Endothelial cell of umbilical vein (primary cell): ENCODE measurements around the gene OTOS. TPM values are rescaled to one million over a fixed set of nuclear protein-coding genes. Genes with fewer than 3 reads are reported as not detected.

Experiments
- BruUV-seq: library from RNA; stranded (reverse); fragments of 400-500 nt; replicated peaks from 2 replicates; lab custom pipeline; 2021; lab: Mats Ljungman, UMichigan
- CTCF ChIA-PET: fragments of 300-600, 350-600 bp; sonication (Branson Sonifier 250); formaldehyde crosslinking; loops from one replicate; lab custom pipeline; 2021; ENCODE audit warnings: antibody characterized with exemption, inconsistent platforms; lab: Charles Lee
- POLR2A ChIA-PET: fragments of 300-600, 350-600 bp; sonication (Branson Sonifier 250); formaldehyde crosslinking; loops from one replicate; lab custom pipeline; 2021; ENCODE audit warnings: antibody characterized with exemption, inconsistent platforms; lab: Charles Lee
- DNase-seq: peaks from one replicate; pipeline ENCODE4 v3.0.0-alpha.2; 2011; ENCODE audit warnings: low read depth, low spot score
- FAIRE-seq: peaks from 2 replicates; lab custom pipeline; 2011; peaks lifted over from hg19 to GRCh38; lab: Jason Lieb, UNC
- H2AFZ ChIP-seq: 2 replicates; pipeline ENCODE4 v1.6.0; 2012; ENCODE audit warnings: low read depth, low read length, control low read depth, inconsistent platforms
- H3K27ac ChIP-seq: 2 replicates; pipeline ENCODE4 v1.5.1; 2011; ENCODE audit warnings: low read depth, mild to moderate bottlenecking, control low read depth, low read length, moderate library complexity; ENCODE audit not compliant: insufficient read depth
- H3K27me3 ChIP-seq, 2 experiments: 2 replicates each; pipeline versions ENCODE4 v1.6.0 to v1.6.1; 2011; ENCODE audit warnings: low read length in 2 of 2, mixed read lengths in 1 of 2; ENCODE audit not compliant: control insufficient read depth in 2 of 2, insufficient read depth in 2 of 2
- H3K36me3 ChIP-seq, 2 experiments: 2 replicates in 1 of 2; 3 replicates in 1 of 2; pipeline ENCODE4 v1.5.1; 2011; ENCODE audit warnings: low read length in 2 of 2, mild to moderate bottlenecking in 1 of 2, moderate library complexity in 1 of 2; ENCODE audit not compliant: control insufficient read depth in 2 of 2, insufficient read depth in 2 of 2; ENCODE audit errors: extremely low read depth in 1 of 2
- H3K4me1 ChIP-seq: 3 replicates; pipeline ENCODE4 v1.5.1; 2011; ENCODE audit warnings: mild to moderate bottlenecking, low read length; ENCODE audit not compliant: control insufficient read depth, insufficient read depth; ENCODE audit errors: extremely low read depth
- H3K4me2 ChIP-seq: 2 replicates; pipeline ENCODE4 v1.6.1; 2011; ENCODE audit warnings: low read length, control low read depth, mixed read lengths; ENCODE audit not compliant: insufficient read depth
- H3K4me3 ChIP-seq, 3 experiments: fragments of 200-600 bp in 1 of 3; sonication (generic), shearing (Covaris generic) in 1 of 3; replicated peaks in 1 of 3; 2 replicates each; pipeline ENCODE4 v1.5.1; 2011 to 2016; ENCODE audit warnings: control low read depth in 3 of 3, low read length in 3 of 3, mild to moderate bottlenecking in 2 of 3, inconsistent platforms in 1 of 3, low read depth in 1 of 3, moderate library complexity in 1 of 3; ENCODE audit not compliant: insufficient read depth in 1 of 3
- H3K79me2 ChIP-seq: 2 replicates; pipeline ENCODE4 v1.6.0; 2012; ENCODE audit warnings: low read length, inconsistent platforms; ENCODE audit not compliant: control insufficient read depth, insufficient read depth
- H3K9ac ChIP-seq: replicated peaks from 2 replicates; pipeline ENCODE3; 2011; ENCODE audit warnings: low read length, control low read depth; ENCODE audit not compliant: insufficient read depth; ENCODE audit errors: extremely low read depth
- H3K9me1 ChIP-seq: replicated peaks from 3 replicates; pipeline ENCODE4 v1.6.0; 2011; ENCODE audit warnings: mild to moderate bottlenecking, low read length; ENCODE audit not compliant: control insufficient read depth, insufficient read depth; ENCODE audit errors: extremely low read depth
- H3K9me3 ChIP-seq: replicated peaks from 2 replicates; pipeline ENCODE4 v1.5.1; 2012; ENCODE audit warnings: low read length, inconsistent platforms; ENCODE audit not compliant: control insufficient read depth, insufficient read depth
- H4K20me1 ChIP-seq: replicated peaks from 2 replicates; pipeline ENCODE3; 2011; ENCODE audit warnings: mild to moderate bottlenecking, low read length; ENCODE audit not compliant: control insufficient read depth, insufficient read depth; ENCODE audit errors: extremely low read depth
- EZH2 ChIP-seq: IDR thresholded peaks from 2 replicates; pipeline ENCODE4 v1.6.1; 2012; ENCODE audit warnings: borderline replicate concordance, low read depth, mild to moderate bottlenecking, moderate library complexity, low read length, inconsistent platforms; ENCODE audit not compliant: severe bottlenecking
- FOS ChIP-seq: IDR thresholded peaks from 2 replicates; pipeline ENCODE4 v1.6.1; 2011; ENCODE audit warnings: mild to moderate bottlenecking, low read length, moderate library complexity, borderline replicate concordance; ENCODE audit not compliant: insufficient read depth
- GATA2 ChIP-seq: IDR thresholded peaks from 2 replicates; pipeline ENCODE4 v1.7.0; 2011; ENCODE audit warnings: low read depth, mild to moderate bottlenecking, moderate library complexity, mixed read lengths, low read length; ENCODE audit not compliant: insufficient read length, insufficient read depth
- JUN ChIP-seq: IDR thresholded peaks from 2 replicates; pipeline ENCODE4 v1.6.1; 2011; ENCODE audit warnings: borderline replicate concordance, low read depth; ENCODE audit not compliant: insufficient read length, insufficient read depth
- MYC ChIP-seq: IDR thresholded peaks from one replicate; pipeline ENCODE4 v1.6.1; 2011; ENCODE audit warnings: mild to moderate bottlenecking, low read depth, low read length
- POLR2A ChIP-seq: IDR thresholded peaks from 2 replicates; pipeline ENCODE4 v1.6.1; 2012; ENCODE audit warnings: low read depth, mild to moderate bottlenecking, control low read depth, low read length
- POLR2AphosphoS5 ChIP-seq: IDR thresholded peaks from 2 replicates; pipeline ENCODE4 v1.6.1; 2012; ENCODE audit warnings: low read depth, mild to moderate bottlenecking, control low read depth, low read length, moderate library complexity; ENCODE audit not compliant: insufficient read depth
- dilution Hi-C: fragments of 300-500 bp; cut with MboI; formaldehyde crosslinking; loops from one replicate; pipeline ENCODE4 v1.15.0; 2019; ENCODE audit warnings: low sequenced_read_pairs; ENCODE audit not compliant: extremely low pct_ligation_motif_present
- intact Hi-C: fragments of 100-400 bp; cut with micrococcal nuclease; formaldehyde crosslinking; loops from one replicate; pipeline ENCODE4 v1.10.0; 2022
- polyA plus RNA-seq, 4 experiments: library from polyadenylated mRNA; depleted of rRNA in 3 of 4; stranded (reverse) in 3 of 4; unstranded in 1 of 4; fragments of >200 nt; gene quantifications; 2 replicates each; pipeline versions ENCODE4 v1.2.1 to v1.2.3, GENCODE V29; 2011 to 2012; ENCODE audit warnings: missing spikeins in 1 of 4
- total RNA-seq: library from RNA; stranded (reverse); gene quantifications from 2 replicates; pipeline ENCODE4 v1.2.3, GENCODE V29; 2021
- TF ChIP-seq, protein P1 (sequence below), 2 donors: IDR thresholded peaks; 1 replicate in 1 of 2; 2 replicates in 1 of 2; pipeline ENCODE4 v1.5.1; 2011; ENCODE audit warnings: low read length in 2 of 2, mild to moderate bottlenecking in 2 of 2, moderate library complexity in 2 of 2, control low read depth in 1 of 2, inconsistent platforms in 1 of 2, low read depth in 1 of 2; ENCODE audit not compliant: insufficient read depth in 1 of 2; ENCODE audit errors: extremely low read depth in 1 of 2
- TF ChIP-seq, protein P2 (sequence below): IDR thresholded peaks from 2 replicates; pipeline ENCODE4 v1.6.1; 2011; ENCODE audit not compliant: insufficient read depth, insufficient read length

OTOS gene
- total and polyA plus RNA-seq, 2 donors (not counting 3 experiments of a cell fraction or from before 2014, with no cell fraction given), result not detected

DNA sequence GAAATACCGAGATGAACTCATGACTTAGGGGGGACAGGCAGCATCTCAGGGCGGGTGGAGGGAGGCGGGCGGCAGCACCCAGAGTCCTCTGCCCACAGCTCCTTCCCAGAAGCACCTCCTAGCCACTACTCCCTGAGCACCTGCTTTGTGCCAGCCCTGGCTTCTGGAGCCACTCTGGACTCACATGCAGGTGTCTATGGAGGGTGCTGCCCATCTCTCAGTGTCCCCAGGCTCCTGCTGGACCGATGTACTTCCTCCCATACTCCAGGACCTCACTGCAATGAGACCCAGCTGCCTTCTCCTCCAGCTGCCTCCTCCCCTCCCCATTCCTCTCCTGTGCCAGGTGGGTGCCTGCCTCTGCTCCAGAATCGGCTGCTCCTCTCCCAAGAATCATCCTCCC lies 22.1 kb upstream of the OTOS start:
- H2AFZ ChIP-seq, result no peak overlapping the region
- no TSS peak for BruUV-seq
- dilution Hi-C loops, result no loop called here

More for the DNA sequence above, 22.1 kb upstream of the OTOS start:
- DNase-seq (no peak), FAIRE-seq (no peak)
- Histone ChIP-seq H3K27me3 (no peaks in the 10 kb centered on the region), H3K4me1 (no peaks in the 10 kb centered on the region), H3K4me3 (no peak overlapping the region), H3K36me3 (no peaks in the 10 kb centered on the region), H4K20me1 (no peaks in the 10 kb centered on the region), H3K27ac (no peak overlapping the region), H3K9me1 (no peaks in the 10 kb centered on the region), H3K9ac (no peak overlapping the region), H3K79me2 (no peaks in the 10 kb centered on the region), H3K9me3 (no peaks in the 10 kb centered on the region), H3K4me2 (no peak overlapping the region)
- intact Hi-C loops, result no loop called here
- TF ChIP-seq, protein P1, sequence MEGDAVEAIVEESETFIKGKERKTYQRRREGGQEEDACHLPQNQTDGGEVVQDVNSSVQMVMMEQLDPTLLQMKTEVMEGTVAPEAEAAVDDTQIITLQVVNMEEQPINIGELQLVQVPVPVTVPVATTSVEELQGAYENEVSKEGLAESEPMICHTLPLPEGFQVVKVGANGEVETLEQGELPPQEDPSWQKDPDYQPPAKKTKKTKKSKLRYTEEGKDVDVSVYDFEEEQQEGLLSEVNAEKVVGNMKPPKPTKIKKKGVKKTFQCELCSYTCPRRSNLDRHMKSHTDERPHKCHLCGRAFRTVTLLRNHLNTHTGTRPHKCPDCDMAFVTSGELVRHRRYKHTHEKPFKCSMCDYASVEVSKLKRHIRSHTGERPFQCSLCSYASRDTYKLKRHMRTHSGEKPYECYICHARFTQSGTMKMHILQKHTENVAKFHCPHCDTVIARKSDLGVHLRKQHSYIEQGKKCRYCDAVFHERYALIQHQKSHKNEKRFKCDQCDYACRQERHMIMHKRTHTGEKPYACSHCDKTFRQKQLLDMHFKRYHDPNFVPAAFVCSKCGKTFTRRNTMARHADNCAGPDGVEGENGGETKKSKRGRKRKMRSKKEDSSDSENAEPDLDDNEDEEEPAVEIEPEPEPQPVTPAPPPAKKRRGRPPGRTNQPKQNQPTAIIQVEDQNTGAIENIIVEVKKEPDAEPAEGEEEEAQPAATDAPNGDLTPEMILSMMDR (IDR thresholded peaks at IDR 0.05; ENCODE audit: extremely low read depth in 1 of 2, insufficient read depth in 1 of 2, low read depth in 1 of 2, low read length in 2 of 2), result no peak
- TF ChIP-seq JUN, result no peak
- TF ChIP-seq, protein P2, sequence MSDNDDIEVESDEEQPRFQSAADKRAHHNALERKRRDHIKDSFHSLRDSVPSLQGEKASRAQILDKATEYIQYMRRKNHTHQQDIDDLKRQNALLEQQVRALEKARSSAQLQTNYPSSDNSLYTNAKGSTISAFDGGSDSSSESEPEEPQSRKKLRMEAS, result no peak
- TF ChIP-seq POLR2A, result no peak
- TF ChIP-seq FOS, result no peak
- no peak for TF ChIP-seq MYC
- no peak for TF ChIP-seq GATA2
- TF ChIP-seq EZH2, result no peak
- TF ChIP-seq POLR2AphosphoS5, result no peak
- ChIA-PET POLR2A (no interaction called here), CTCF (no interaction called here)
